ENCODE measurements around the gene ACAA2.
"Not testable (repeated sequence)": the region's sequence is repeated elsewhere in the genome, so short reads cannot be mapped to it uniquely, and the experiment has no call there.

The ACAA2 gene

GRCh38 chr18:49844903-49845302 is 31.6 kb upstream of the ACAA2 start:
- DNase-seq = no peak

DNA sequence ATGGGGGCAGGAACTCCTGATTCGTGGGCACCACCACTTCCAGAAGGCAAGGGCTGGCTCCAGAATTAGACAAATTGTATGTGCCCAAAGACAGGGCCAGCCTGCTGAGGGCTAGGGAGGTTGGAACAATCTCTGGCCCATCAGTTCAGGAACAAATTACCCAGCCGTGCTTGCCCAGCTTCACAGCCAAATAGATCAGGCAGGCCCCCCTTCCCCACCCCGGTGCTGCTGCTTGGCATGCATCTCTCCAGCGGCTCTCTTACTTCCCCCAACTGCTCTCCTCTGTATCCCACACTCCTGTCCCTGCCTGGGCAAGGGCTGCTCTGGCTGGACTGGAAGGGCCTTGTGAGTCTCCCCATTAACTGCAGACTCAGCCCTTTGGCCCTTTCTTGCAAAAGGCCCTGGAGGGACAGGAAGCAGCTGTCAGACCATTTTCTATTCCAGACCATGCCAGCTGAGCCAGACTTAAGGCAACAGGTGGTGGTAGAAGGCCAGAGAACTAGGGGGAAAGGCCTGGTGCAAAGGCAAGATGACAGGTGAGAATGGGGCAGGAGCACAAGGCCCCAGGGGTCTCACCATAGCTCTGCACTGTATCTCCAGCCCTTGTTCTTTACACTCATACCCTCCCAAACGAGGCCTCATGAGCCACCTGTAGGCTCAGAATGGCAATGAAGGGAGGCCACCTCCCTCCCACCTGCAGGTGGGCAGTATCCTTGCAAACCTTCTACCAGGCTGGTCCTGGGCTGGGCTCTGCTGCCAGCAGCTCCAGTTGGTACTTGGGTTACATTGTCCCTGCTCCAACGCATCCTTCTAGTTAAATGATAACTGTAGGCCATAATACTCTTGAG is 30.7 kb upstream of the ACAA2 start:
- DNase-seq = peak in 1 of 5 experiments; percentile 10

GRCh38 chr18:49843131-49843530 is 29.8 kb upstream of the ACAA2 start:
- no peak for DNase-seq

DNA sequence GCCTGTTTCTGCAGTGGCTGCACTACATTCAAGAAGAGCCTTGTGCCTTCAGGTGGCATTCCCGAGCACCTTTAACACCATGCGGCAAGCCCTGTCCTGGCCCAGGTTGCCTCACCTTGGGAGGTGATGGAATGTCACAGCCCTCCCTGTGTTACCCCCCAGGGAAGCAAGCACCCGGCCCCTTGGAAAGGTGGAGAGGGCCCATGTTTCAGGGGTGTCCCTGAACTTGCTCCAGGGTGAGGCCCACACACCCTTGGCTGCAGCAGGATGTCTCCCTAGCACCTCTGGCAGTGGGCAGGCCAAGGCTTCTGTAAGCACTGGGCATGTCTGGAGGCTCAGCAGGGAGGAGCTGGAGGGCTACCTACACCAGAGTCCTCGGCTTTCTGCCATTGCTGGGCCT is 29.3 kb upstream of the ACAA2 start:
- DNase-seq = no peak

- peak in 1 of 5 experiments; percentile 9 for DNase-seq
Observed at GRCh38 chr18:49841236-49842217, 28.2 kb upstream of the ACAA2 start.

DNA sequence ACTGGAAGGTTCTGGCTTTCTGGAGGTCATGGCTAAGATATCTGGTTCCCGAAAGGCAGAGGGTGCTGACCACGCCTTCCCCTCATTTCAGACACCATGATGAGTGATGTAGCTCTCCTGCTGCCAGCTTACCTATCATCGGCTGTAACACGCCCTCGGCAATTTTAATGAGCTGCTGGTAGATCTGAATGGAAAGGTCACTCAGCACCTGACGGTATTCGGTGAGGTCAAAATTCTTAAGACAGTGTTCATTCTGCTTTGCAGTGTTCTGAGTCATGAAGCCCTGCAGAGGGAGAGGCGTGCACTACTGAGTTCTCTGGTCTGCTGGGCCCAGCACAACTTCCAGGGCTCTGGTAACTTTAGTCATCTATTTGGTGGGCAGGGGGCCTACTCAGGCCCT is 25.7 kb upstream of the ACAA2 start:
- DNase-seq = no peak

GRCh38 chr18:49838381-49838780 is 25.0 kb upstream of the ACAA2 start:
- DNase-seq = no peak

DNA sequence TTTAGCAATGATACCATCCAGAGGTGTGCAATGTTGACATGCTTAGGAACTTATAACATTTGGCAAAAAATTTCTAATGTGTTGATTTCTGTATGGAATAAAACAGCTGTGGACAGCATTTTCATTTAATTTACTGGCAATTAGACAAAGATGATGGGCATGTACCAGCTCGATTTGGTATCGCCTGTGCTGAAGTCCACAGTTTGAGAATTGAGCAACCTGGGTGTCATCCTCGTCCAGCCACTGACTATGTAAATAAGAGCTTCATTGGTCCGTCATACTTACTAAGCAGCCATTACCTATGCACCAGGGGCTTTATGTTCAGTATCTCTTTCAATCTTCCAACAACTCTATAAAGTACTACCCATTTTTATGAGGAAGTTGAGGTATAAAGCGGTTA is 24.6 kb upstream of the ACAA2 start:
- DNase-seq = no peak

- not testable (repeated sequence) for DNase-seq
Observed at GRCh38 chr18:49837316-49837835, 24.0 kb upstream of the ACAA2 start.

GRCh38 chr18:49835405-49835804 is 22.1 kb upstream of the ACAA2 start:
- no peak for DNase-seq

DNA sequence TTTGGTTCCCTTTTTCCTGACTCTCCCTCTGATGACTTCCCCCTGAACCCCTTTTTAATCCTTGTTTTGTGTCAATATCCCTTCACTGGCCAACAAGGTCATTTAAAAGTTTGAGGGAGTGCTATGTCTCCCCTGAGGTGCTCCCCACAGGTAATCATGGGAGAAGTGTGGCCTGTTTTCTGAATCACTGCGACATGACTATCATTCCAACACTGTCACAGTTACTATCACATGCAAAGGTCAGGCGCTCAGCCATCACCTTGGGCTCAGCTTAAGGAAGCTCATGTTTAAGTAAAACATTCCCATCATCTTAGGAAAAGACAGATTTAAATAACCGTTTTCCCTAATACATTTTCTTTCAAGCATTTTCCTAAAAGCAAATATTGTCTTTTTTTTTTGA is 20.9 kb upstream of the ACAA2 start:
- no peak for DNase-seq

GRCh38 chr18:49833814-49834213 is 20.5 kb upstream of the ACAA2 start:
- DNase-seq = no peak

DNA sequence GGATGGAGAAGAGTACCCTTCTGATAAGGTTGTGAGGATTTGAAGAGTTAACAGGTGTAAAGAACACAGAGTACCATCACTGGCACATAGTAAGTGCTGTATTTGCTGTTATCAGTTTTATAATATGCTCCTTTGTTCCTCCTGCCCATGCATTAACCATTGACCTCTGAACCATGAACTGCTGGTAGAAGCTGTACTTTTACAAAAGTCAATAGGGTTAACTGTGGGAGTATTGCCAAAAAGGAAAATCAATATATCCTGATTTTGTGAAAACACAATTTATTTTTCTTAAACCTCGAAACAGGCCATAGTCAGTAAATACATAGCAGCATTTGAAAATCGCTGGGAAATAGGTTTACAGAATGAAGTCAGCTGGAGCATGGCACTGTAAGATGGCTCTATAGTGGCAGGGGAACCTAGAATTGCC is 18.9 kb upstream of the ACAA2 start:
- no peak for DNase-seq

GRCh38 chr18:49827996-49828395 is 14.7 kb upstream of the ACAA2 start:
- DNase-seq = no peak

- peak in 3 of 5 experiments; percentile 8 to 92 (median 79) for DNase-seq
Observed at GRCh38 chr18:49819823-49820671, 6.7 kb upstream of the ACAA2 start.

DNA sequence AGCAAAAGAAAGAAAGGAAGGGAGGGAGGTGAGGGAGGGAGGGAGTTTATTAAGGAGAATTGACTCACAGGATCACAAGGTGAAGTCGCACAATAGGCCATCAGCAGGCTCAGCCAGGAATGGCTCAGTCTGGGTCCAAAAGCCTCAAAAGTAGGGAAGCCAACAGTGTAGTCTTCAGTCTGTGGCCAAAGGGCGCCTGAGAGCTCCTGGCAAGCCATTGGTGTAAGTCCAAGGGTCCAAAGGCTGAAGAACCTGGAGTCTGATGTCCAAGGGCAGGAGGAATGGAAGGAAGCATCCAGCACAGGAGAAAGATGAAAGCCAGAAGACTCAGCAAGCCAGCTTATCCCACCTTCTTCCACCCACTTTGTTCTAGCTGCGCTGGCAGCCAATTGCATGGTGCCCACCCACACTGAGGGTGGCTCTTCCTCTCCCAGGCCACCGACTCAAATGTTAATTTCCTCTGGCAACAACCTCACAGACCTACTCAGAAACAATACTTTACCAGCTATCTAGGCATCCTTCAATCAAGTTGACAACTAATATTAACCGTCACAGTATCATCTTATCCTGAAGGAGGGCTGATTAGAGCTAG is 5.8 kb upstream of the ACAA2 start:
- no peak for DNase-seq

DNA sequence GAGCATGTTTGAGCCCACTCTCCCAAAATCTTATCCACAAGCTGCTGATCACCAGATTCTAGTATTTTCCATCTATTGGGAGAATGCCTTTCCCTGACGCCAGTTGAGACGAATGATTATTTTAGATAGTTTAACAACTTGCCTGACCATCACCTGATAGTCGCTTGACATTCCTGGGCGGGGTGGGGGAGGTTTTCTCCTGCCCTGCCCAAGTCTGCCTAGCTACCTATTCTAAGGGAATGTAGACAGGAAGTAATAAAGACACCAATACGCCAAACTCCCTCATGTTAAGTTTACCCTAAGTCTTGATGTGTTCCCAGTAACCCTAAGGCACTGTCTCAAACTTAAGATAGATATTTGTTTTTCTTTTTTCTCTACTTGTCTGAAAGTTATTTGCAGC is 4.6 kb upstream of the ACAA2 start:
- DNase-seq = no peak

- no peak for DNase-seq
Observed at GRCh38 chr18:49815927-49816326, 2.6 kb upstream of the ACAA2 start.

DNA sequence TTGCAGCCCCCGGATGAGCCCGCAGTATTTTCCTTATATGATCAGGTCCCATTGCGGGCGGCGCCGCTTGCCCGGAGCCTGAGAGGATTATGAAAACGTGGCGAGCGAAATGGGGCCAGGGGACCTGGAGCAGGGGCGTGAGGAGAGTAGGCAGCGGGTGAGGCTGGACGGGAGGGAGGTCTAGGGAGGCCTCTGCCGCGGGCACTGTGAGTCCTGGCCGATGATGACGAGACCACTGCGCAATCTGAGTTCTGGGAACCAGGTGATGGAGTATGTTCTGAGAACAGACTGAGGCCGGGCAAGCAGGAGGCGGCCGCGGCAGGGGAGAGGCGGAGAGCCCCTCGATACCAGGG is 790 bp upstream of the ACAA2 start:
- peak in 1 of 5 experiments; percentile 69 for DNase-seq

DNA sequence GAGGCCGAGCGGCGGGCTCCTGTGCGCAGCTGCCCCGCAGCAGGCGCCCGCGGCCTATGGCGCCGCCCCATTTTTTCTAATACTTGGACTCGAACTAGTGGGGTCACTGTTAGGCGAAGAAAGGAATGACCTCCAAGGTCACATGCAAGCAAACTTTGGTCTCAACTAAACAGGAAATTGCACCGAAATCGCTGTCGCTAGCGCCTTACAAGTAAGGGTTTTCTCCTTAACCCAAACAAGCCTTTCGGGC is 339 bp downstream of the ACAA2 start:
- no peak for DNase-seq

GRCh38 chr18:49812286-49813068 is 856 bp downstream of the ACAA2 start:
- DNase-seq = no peak

Measured in T-helper 2 cell (primary cell).